ENCODE results near the gene HOXD13.

DNA sequence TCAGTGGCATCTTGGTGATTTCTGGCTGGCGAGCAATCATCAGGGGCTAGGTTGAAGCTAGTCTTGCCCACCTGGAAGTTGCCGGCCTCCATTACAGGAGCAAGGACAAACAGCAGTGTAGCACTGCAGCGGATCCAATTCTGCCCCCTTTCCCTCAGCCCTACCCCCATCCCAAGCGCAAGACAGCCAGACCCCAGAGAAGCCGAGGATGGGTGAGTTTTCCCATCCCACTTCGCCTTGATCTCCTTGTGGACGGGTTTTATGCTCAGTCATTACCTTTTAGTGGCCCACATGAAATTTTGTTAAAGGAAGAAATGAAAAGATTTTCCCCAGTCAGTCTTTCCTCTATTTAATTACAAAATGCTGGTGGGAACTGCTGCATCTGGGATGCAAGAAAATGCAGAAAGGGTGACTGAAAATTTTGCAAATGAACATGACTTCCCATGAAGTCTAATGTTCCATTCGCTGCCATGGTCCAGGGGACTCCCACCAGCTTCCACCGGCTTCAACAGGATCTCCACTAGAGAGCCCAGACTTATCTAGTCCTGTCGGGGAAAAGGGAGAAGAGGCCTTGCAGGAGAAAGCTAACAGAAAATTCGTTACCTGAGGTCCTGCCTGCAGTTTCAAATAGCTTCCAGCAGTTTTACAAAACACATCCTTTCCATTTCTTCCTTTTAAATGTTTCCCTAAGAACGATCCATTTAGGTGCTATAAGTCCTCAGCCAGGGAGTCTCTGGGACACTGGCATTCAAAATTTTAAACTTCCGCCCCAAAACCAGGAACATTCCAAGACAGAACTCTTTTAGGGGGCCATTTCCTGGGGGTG, 28.1 kb downstream of the HOXD13 start:
- TF ChIP-seq, protein P1, sequence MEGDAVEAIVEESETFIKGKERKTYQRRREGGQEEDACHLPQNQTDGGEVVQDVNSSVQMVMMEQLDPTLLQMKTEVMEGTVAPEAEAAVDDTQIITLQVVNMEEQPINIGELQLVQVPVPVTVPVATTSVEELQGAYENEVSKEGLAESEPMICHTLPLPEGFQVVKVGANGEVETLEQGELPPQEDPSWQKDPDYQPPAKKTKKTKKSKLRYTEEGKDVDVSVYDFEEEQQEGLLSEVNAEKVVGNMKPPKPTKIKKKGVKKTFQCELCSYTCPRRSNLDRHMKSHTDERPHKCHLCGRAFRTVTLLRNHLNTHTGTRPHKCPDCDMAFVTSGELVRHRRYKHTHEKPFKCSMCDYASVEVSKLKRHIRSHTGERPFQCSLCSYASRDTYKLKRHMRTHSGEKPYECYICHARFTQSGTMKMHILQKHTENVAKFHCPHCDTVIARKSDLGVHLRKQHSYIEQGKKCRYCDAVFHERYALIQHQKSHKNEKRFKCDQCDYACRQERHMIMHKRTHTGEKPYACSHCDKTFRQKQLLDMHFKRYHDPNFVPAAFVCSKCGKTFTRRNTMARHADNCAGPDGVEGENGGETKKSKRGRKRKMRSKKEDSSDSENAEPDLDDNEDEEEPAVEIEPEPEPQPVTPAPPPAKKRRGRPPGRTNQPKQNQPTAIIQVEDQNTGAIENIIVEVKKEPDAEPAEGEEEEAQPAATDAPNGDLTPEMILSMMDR (conservative IDR thresholded peaks at IDR 0.05; ENCODE audit: low read depth, low read length) = no peak
- TF ChIP-seq EZH2 (IDR thresholded peaks at IDR 0.05; ENCODE audit: low read length, unreplicated experiment) (no peak), EZH2phosphoT487 (IDR thresholded peaks at IDR 0.05; ENCODE audit: borderline replicate concordance, low read length) (no peak)

All from PC-3 (cell line).